GM12878 (cell line): ENCODE data around the gene RHEB. TPM values are rescaled to one million over a fixed set of nuclear protein-coding genes. Genes with fewer than 3 reads are reported as not detected.

ENCODE experiments used
- ATAC-seq: fragments of 200-7000 bp; cut with Tn5 transposase; 3 replicates; pipeline ENCODE4 v1.9.1; 2020; ENCODE audit warnings: mild to moderate bottlenecking, moderate library complexity
- BruUV-seq: library from RNA; stranded (reverse); fragments of 400-500 nt; replicated peaks from 2 replicates; lab custom pipeline; 2021; lab: Mats Ljungman, UMichigan
- CTCF ChIA-PET: fragments of 300-600 bp; sonication (Branson Sonifier 250); formaldehyde crosslinking; extraction: SDS; loops from one replicate; lab custom pipeline; 2021; ENCODE audit warnings: inconsistent platforms; lab: Yijun Ruan, JAX
- POLR2A ChIA-PET: fragments of 350-600 bp; formaldehyde crosslinking; extraction: SDS; loops from one replicate; lab custom pipeline; 2021; ENCODE audit warnings: inconsistent platforms; lab: Charles Lee
- RAD21 ChIA-PET: fragments of 300-600 bp; sonication (Branson Sonifier 250); formaldehyde crosslinking; loops from one replicate; lab custom pipeline; 2023; ENCODE audit warnings: antibody characterized with exemption; ENCODE audit not compliant: unreplicated experiment; lab: Charles Lee
- SMC1A ChIA-PET: fragments of 300-600 bp; sonication (Branson Sonifier 250); formaldehyde crosslinking; loops from one replicate; lab custom pipeline; 2023; ENCODE audit not compliant: unreplicated experiment, uncharacterized antibody; lab: Charles Lee
- DNase-seq: peaks from one replicate; pipeline ENCODE4 v3.0.0-alpha.2; 2011; ENCODE audit warnings: low read depth, low spot score
- FAIRE-seq: peaks from 3 replicates; lab custom pipeline; 2011; peaks lifted over from hg19 to GRCh38; lab: Jason Lieb, UNC
- H2AFZ ChIP-seq: 2 replicates; pipeline ENCODE4 v1.6.0; 2011; ENCODE audit warnings: low read depth, low read length, control low read depth; ENCODE audit not compliant: control insufficient read depth
- H3K27ac ChIP-seq: 2 replicates; pipeline ENCODE4 v1.5.1; 2011; ENCODE audit warnings: control low read depth; ENCODE audit not compliant: control insufficient read depth, insufficient read depth
- H3K27me3 ChIP-seq, 2 experiments: replicated peaks in 1 of 2; 2 replicates each; pipeline versions ENCODE4 v1.6.0 to v1.6.1; 2011; ENCODE audit warnings: low read length in 1 of 2; ENCODE audit not compliant: control insufficient read depth in 2 of 2, insufficient read depth in 2 of 2
- H3K36me3 ChIP-seq, 2 experiments: 2 replicates each; pipeline ENCODE4 v1.5.1; 2011; ENCODE audit warnings: low read length in 1 of 2; ENCODE audit not compliant: control insufficient read depth in 2 of 2, insufficient read depth in 2 of 2
- H3K4me1 ChIP-seq: 2 replicates; pipeline ENCODE4 v1.6.1; 2011; ENCODE audit warnings: mild to moderate bottlenecking, low read length, moderate library complexity, mixed read lengths; ENCODE audit not compliant: control insufficient read depth, insufficient read depth
- H3K4me2 ChIP-seq: 2 replicates; pipeline ENCODE4 v1.6.0; 2011; ENCODE audit warnings: control low read depth; ENCODE audit not compliant: control insufficient read depth, insufficient read depth
- H3K4me3 ChIP-seq: fragments of 200-600 bp; sonication (generic); 2 replicates; pipeline ENCODE4 v1.5.1; 2016
- H3K79me2 ChIP-seq: 2 replicates; pipeline ENCODE4 v1.6.0; 2011; ENCODE audit warnings: low read length; ENCODE audit not compliant: control insufficient read depth, insufficient read depth
- H3K9ac ChIP-seq: 2 replicates; pipeline ENCODE4 v1.8.0; 2011; ENCODE audit warnings: low read length, control low read depth, mixed read lengths; ENCODE audit not compliant: control insufficient read depth, insufficient read depth
- H3K9me3 ChIP-seq: replicated peaks from 3 replicates; pipeline ENCODE4 v1.5.1; 2011; ENCODE audit warnings: mild to moderate bottlenecking, low read length; ENCODE audit not compliant: control insufficient read depth, insufficient read depth
- H4K20me1 ChIP-seq: 2 replicates; pipeline ENCODE4 v1.6.0; 2011; ENCODE audit not compliant: control insufficient read depth, insufficient read depth
- ASH2L ChIP-seq: fragments of 300-600, 200-600 bp; sonication (generic); IDR thresholded peaks from 2 replicates; pipeline ENCODE4 v1.6.1; 2017; ENCODE audit warnings: low read depth, mild to moderate bottlenecking, borderline replicate concordance
- CHD1 ChIP-seq: IDR thresholded peaks from 2 replicates; pipeline ENCODE4 v1.6.1; 2012; ENCODE audit warnings: low read depth, low read length, improper control_type of control experiment
- CHD2 ChIP-seq: IDR thresholded peaks from 2 replicates; pipeline ENCODE4 v1.6.1; 2011; ENCODE audit warnings: low read depth, low read length, improper control_type of control experiment, borderline replicate concordance
- DPF2 ChIP-seq: fragments of 450-650 bp; IDR thresholded peaks from 2 replicates; pipeline ENCODE4 v1.6.1; 2017; ENCODE audit warnings: mild to moderate bottlenecking
- MXI1 ChIP-seq: fragments of 150-350 bp; IDR thresholded peaks from 2 replicates; pipeline ENCODE4 v1.6.1; 2011; ENCODE audit warnings: low read depth, mild to moderate bottlenecking, inconsistent platforms, low read length, improper control_type of control experiment
- POLR2AphosphoS2 ChIP-seq: IDR thresholded peaks from 2 replicates; pipeline ENCODE4 v1.6.1; 2011; ENCODE audit warnings: low read depth, mild to moderate bottlenecking, low read length, improper control_type of control experiment, moderate library complexity
- SIX5 ChIP-seq: IDR thresholded peaks from 2 replicates; pipeline ENCODE4 v1.6.1; 2011; ENCODE audit warnings: mild to moderate bottlenecking, low read depth, low read length, moderate library complexity; ENCODE audit not compliant: severe bottlenecking
- SMAD5 ChIP-seq: IDR thresholded peaks from 2 replicates; pipeline ENCODE4 v1.6.1; 2016; ENCODE audit warnings: antibody characterized with exemption, low read depth
- SUZ12 ChIP-seq: fragments of 200-600 bp; sonication (generic); IDR thresholded peaks from one replicate; pipeline ENCODE4 v1.6.1; 2018; ENCODE audit warnings: antibody characterized with exemption, mild to moderate bottlenecking; ENCODE audit not compliant: unreplicated experiment
- ZBED1 ChIP-seq: IDR thresholded peaks from 2 replicates; pipeline ENCODE4 v1.6.1; 2016; ENCODE audit warnings: borderline replicate concordance
- WGBS: methylation state at CpG from one replicate; pipeline ENCODE4 v1.1.6; 2016; ENCODE audit warnings: low lambda C conversion rate; ENCODE audit not compliant: insufficient replicate concordance, insufficient coverage; ENCODE audit errors: missing lambda C conversion rate; 5-methylcytosine and 5-hydroxymethylcytosine counted together
- in situ Hi-C: fragments of 300-500 bp; cut with MboI; formaldehyde crosslinking; loops from 9 replicates; pipeline ENCODE4 v1.14.3; 2018; ENCODE audit warnings: mixed read lengths
- intact Hi-C: fragments of 100-400 bp; cut with micrococcal nuclease; formaldehyde crosslinking; loops from one replicate; pipeline ENCODE4 v1.14.2; 2022; ENCODE audit not compliant: unreplicated experiment
- polyA plus RNA-seq, 11 experiments: library from polyadenylated mRNA; depleted of rRNA in 4 of 11; unstranded in 6 of 11; stranded (reverse) in 5 of 11; fragments of >200 nt; fragmentation: Nextera tagmentation in 4 of 11; fragmentation: Illumina TruSeq in 1 of 11; extraction: Ambion mirVana in 4 of 11; extraction: Trizol in 1 of 11; gene quantifications; 1 replicate in 1 of 11; 2 replicates in 10 of 11; pipeline versions ENCODE4 v1.2.1 to v1.2.3, GENCODE V29; 2011 to 2016; ENCODE audit warnings: inconsistent platforms in 2 of 11, missing spikeins in 2 of 11, low read depth in 1 of 11
- total RNA-seq, 4 experiments: library from RNA; depleted of rRNA in 3 of 4; stranded (reverse); fragments of >200 nt in 3 of 4; fragmentation: Illumina TruSeq in 1 of 4; extraction: Trizol in 1 of 4; gene quantifications; 2 replicates each; pipeline versions ENCODE4 v1.2.1 to v1.2.3, GENCODE V29; 2013 to 2021

The RHEB gene
- total and polyA plus RNA-seq, 10 of the 15 experiments (the other 5 are each of a cell fraction or from before 2014, with no cell fraction given), result 6.2 to 67.8 (median 38.0) TPM

GRCh38 chr7:151495360-151495759 is 24.3 kb downstream of the RHEB start:
- SMC1A ChIA-PET, result interaction anchor here (2.5 kb wide), 1 partner anchor 10 kb away, joined by 8 read pairs; no protein-coding TSS in a partner anchor
- RAD21 ChIA-PET, result no interaction called here
- DNase-seq (no peak), ATAC-seq (peak; percentile 10; the same call in 1 of the 3 replicates), FAIRE-seq (no peak)
- no peak overlapping the region for H3K27ac ChIP-seq
- H3K4me3 ChIP-seq, result no peak overlapping the region
- CTCF ChIA-PET, result interaction anchor here (0.5 kb wide), 1 partner anchor 16 kb away, joined by 3 read pairs; no protein-coding TSS in a partner anchor
- H3K9me3 ChIP-seq, result no peaks in the 10 kb centered on the region
- no peak overlapping the region for H3K4me2 ChIP-seq
- WGBS, result 87% methylated on average over 2 of the region's 2 CpGs
- no peak overlapping the region for H2AFZ ChIP-seq
- POLR2A ChIA-PET, result interaction anchor here (1.0 kb wide), 1 partner anchor 21 kb away, joined by 4 read pairs; no protein-coding TSS in a partner anchor
- no peak overlapping the region for H3K9ac ChIP-seq
- H3K36me3 ChIP-seq, result peaks cover 3% of the 10 kb centered on the region in 2 experiments
- no peaks in the 10 kb centered on the region; the same call in 1 of the 2 replicates for H4K20me1 ChIP-seq
- intact Hi-C loops, result no loop called here
- peaks cover 90% of the 10 kb centered on the region for H3K79me2 ChIP-seq
- TF ChIP-seq SUZ12 (no peak), MXI1 (no peak), CHD2 (no peak), DPF2 (no peak), ZBED1 (no peak), ASH2L (no peak), SMAD5 (no peak), POLR2AphosphoS2 (no peak), SIX5 (no peak), CHD1 (no peak)
- TF ChIP-seq, all 136 proteins: peak for 0
- no TSS peak for BruUV-seq
- Histone ChIP-seq H3K4me1 (peaks cover 17% of the 10 kb centered on the region), H3K27me3 (no peaks in the 10 kb centered on the region)
- in situ Hi-C loops, result no loop called here
